ENCODE measurements around the gene CD163L1.
"Not testable (repeated sequence)": the region's sequence is repeated elsewhere in the genome, so short reads cannot be mapped to it uniquely, and the experiment has no call there.

DNA sequence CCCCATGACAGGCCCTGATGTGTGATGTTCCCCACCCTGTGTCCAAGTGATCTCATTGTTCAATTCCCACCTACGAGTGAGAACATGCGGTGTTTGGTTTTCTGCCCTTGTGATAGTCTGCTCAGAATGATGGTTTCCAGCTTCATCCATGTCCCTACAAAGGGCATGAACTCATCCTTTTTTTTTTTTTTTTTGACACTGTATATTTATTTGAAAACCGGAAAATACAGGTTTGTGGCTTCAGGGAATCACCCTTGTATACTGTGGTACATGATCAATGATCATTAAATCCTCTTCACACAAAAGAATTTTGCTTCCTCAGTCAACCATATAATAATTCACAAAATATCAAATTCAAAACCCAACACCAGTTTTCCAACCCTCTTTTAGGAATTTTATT lies 6.5 kb downstream of the CD163L1 start:
- TF ChIP-seq, protein P1, sequence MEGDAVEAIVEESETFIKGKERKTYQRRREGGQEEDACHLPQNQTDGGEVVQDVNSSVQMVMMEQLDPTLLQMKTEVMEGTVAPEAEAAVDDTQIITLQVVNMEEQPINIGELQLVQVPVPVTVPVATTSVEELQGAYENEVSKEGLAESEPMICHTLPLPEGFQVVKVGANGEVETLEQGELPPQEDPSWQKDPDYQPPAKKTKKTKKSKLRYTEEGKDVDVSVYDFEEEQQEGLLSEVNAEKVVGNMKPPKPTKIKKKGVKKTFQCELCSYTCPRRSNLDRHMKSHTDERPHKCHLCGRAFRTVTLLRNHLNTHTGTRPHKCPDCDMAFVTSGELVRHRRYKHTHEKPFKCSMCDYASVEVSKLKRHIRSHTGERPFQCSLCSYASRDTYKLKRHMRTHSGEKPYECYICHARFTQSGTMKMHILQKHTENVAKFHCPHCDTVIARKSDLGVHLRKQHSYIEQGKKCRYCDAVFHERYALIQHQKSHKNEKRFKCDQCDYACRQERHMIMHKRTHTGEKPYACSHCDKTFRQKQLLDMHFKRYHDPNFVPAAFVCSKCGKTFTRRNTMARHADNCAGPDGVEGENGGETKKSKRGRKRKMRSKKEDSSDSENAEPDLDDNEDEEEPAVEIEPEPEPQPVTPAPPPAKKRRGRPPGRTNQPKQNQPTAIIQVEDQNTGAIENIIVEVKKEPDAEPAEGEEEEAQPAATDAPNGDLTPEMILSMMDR (IDR thresholded peaks at IDR 0.05): not testable (repeated sequence)
- not testable (repeated sequence) for TF ChIP-seq POLR2A (IDR thresholded peaks at IDR 0.05)
